Stomach (tissue), 4 donors: Measurements from ENCODE around the gene SYF2.

Experiments used
- EP300 ChIP-seq: sonication (generic); formaldehyde crosslinking; IDR thresholded peaks from one replicate; pipeline ENCODE4 v1.6.1; 2017; ENCODE audit warnings: antibody characterized with exemption
- POLR2AphosphoS5 ChIP-seq, 3 donors: sonication (generic); formaldehyde crosslinking; IDR thresholded peaks; one replicate each; pipeline ENCODE4 v1.6.1; 2016; ENCODE audit warnings: antibody characterized with exemption in 3 of 3
- TF ChIP-seq, protein P1 (sequence below), 7 experiments: fragments of 450-650 bp in 4 of 7; fragments of 200-600 bp in 3 of 7; sonication (generic) in 3 of 7; IDR thresholded peaks; one replicate each; pipeline ENCODE4 v1.5.1; 2016 to 2019; ENCODE audit warnings: antibody characterized with exemption in 7 of 7, control low read depth in 2 of 7, mild to moderate bottlenecking in 1 of 7

DNA sequence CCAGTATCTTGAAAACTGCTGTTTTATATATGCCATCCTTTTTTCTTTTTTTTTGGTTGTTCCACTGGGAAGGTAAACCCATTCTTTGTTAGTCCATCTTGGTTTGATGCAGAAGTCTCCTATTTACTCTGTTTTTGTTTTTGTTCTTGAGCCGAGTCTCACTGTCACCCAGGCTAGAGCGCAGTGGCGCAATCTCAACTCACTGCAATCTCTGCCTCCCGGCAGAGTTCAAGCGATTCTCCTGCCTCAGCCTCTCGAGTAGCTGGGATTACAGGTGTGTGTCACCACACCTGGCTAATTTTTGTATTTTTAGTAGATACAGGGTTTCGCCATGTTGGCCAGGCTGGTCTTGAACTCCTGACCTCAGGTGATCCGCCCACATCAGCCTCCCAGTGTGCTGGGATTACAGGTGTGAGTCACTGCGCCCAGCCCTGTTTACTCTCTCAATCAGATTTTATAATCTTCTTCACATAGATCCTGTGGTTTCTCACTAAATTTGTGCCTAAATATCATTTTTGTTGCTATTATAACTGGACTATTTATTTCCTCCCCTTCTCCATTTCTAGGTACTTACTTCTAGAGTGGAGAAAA is 12.5 kb downstream of the SYF2 start:
- TF ChIP-seq, protein P1, sequence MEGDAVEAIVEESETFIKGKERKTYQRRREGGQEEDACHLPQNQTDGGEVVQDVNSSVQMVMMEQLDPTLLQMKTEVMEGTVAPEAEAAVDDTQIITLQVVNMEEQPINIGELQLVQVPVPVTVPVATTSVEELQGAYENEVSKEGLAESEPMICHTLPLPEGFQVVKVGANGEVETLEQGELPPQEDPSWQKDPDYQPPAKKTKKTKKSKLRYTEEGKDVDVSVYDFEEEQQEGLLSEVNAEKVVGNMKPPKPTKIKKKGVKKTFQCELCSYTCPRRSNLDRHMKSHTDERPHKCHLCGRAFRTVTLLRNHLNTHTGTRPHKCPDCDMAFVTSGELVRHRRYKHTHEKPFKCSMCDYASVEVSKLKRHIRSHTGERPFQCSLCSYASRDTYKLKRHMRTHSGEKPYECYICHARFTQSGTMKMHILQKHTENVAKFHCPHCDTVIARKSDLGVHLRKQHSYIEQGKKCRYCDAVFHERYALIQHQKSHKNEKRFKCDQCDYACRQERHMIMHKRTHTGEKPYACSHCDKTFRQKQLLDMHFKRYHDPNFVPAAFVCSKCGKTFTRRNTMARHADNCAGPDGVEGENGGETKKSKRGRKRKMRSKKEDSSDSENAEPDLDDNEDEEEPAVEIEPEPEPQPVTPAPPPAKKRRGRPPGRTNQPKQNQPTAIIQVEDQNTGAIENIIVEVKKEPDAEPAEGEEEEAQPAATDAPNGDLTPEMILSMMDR (IDR thresholded peaks at IDR 0.05), result no peak
- no peak for TF ChIP-seq POLR2AphosphoS5 (IDR thresholded peaks at IDR 0.05)
- no peak for TF ChIP-seq EP300
